SK-N-SH treated with all-trans-retinoic acid at 6 μM for 48 hours (cell line): Measurements from ENCODE around the gene UROC1.

ENCODE experiments used
- ATAC-seq: fragments of 200-7000 bp; cut with Tn5 transposase; 3 replicates; pipeline ENCODE4 v1.9.1; 2020; ENCODE audit warnings: mild to moderate bottlenecking, moderate library complexity
- ARNTL ChIP-seq: fragments of 450-650 bp; formaldehyde crosslinking; IDR thresholded peaks from 2 replicates; pipeline ENCODE4 v1.5.0; 2020; ENCODE audit warnings: low read depth, mild to moderate bottlenecking, moderate library complexity, borderline replicate concordance
- BACH2 ChIP-seq: fragments of 250-450 bp; sonication (Bioruptor Pico); IDR thresholded peaks from 2 replicates; pipeline ENCODE4 v1.9.0; 2021; ENCODE audit warnings: mild to moderate bottlenecking, borderline replicate concordance
- CREB5 ChIP-seq: fragments of 250-450 bp; sonication (Bioruptor Pico); IDR thresholded peaks from 2 replicates; pipeline ENCODE4 v1.5.1; 2020; ENCODE audit warnings: low read depth, mild to moderate bottlenecking, moderate library complexity
- CSDC2 ChIP-seq: fragments of 250-450 bp; sonication (Bioruptor Pico); IDR thresholded peaks from 2 replicates; pipeline ENCODE4 v1.5.0; 2020; ENCODE audit warnings: mild to moderate bottlenecking, moderate library complexity
- CSRNP3 ChIP-seq: fragments of 250-450 bp; sonication (Bioruptor Pico); IDR thresholded peaks from 2 replicates; pipeline ENCODE4 v1.5.1; 2021; ENCODE audit warnings: mild to moderate bottlenecking, moderate library complexity
- ISL1 ChIP-seq: fragments of 250-450 bp; sonication (Bioruptor Pico); IDR thresholded peaks from 2 replicates; pipeline ENCODE4 v2.1.2; 2022; ENCODE audit warnings: mild to moderate bottlenecking, moderate library complexity
- OSR1 ChIP-seq: fragments of 250-450 bp; sonication (Bioruptor Pico); IDR thresholded peaks from 2 replicates; pipeline ENCODE4 v1.8.0; 2022; ENCODE audit warnings: moderate library complexity, mild to moderate bottlenecking, inconsistent platforms
- PATZ1 ChIP-seq: fragments of 250-450 bp; sonication (Bioruptor Pico); IDR thresholded peaks from 2 replicates; pipeline ENCODE4 v1.8.0; 2020; ENCODE audit warnings: mild to moderate bottlenecking, moderate library complexity, borderline replicate concordance
- PPARA ChIP-seq: fragments of 250-450 bp; sonication (Bioruptor Pico); IDR thresholded peaks from 2 replicates; pipeline ENCODE4 v1.5.0; 2020; ENCODE audit warnings: mild to moderate bottlenecking, borderline replicate concordance
- RARB ChIP-seq: fragments of 250-450 bp; sonication (Bioruptor Pico); IDR thresholded peaks from 2 replicates; pipeline ENCODE4 v1.8.0; 2021; ENCODE audit warnings: mild to moderate bottlenecking, moderate library complexity
- SNAI2 ChIP-seq: fragments of 250-450 bp; sonication (Bioruptor Pico); IDR thresholded peaks from 2 replicates; pipeline ENCODE4 v1.5.0; 2020; ENCODE audit warnings: mild to moderate bottlenecking, moderate library complexity
- TCF4 ChIP-seq: fragments of 250-450 bp; sonication (Bioruptor Pico); IDR thresholded peaks from 2 replicates; pipeline ENCODE4 v1.8.0; 2021; ENCODE audit warnings: mild to moderate bottlenecking, moderate library complexity, borderline replicate concordance
- TSHZ2 ChIP-seq: fragments of 250-450 bp; sonication (Bioruptor Pico); IDR thresholded peaks from 2 replicates; pipeline ENCODE4 v1.5.0; 2020; ENCODE audit warnings: mild to moderate bottlenecking, moderate library complexity
- ZFP3 ChIP-seq: fragments of 250-450 bp; sonication (Bioruptor Pico); IDR thresholded peaks from 2 replicates; pipeline ENCODE4 v1.5.0; 2020; ENCODE audit warnings: mild to moderate bottlenecking, moderate library complexity
- ZFP30 ChIP-seq: fragments of 450-650 bp; formaldehyde crosslinking; IDR thresholded peaks from 2 replicates; pipeline ENCODE4 v1.5.0; 2022; ENCODE audit warnings: mild to moderate bottlenecking, moderate library complexity
- ZNF565 ChIP-seq: fragments of 450-650 bp; formaldehyde crosslinking; conservative IDR thresholded peaks from 2 replicates; pipeline ENCODE4 v1.5.0; 2020; ENCODE audit warnings: low read depth, mild to moderate bottlenecking, moderate library complexity
- ZNF70 ChIP-seq: fragments of 450-650 bp; formaldehyde crosslinking; IDR thresholded peaks from 2 replicates; pipeline ENCODE4 v1.5.0; 2020; ENCODE audit warnings: mild to moderate bottlenecking, moderate library complexity
- ZNF8 ChIP-seq: fragments of 450-650 bp; formaldehyde crosslinking; IDR thresholded peaks from 2 replicates; pipeline ENCODE4 v1.5.0; 2020; ENCODE audit warnings: mild to moderate bottlenecking, moderate library complexity

The UROC1 gene

GRCh38 chr3:126434264-126434590 is 83.3 kb downstream of the UROC1 start:
- no peak for TF ChIP-seq OSR1 (CRISPR knock-in tag)
- TF ChIP-seq, all 23 proteins: peak for 0
- ATAC-seq: no peak

GRCh38 chr3:126433496-126434263 is 83.9 kb downstream of the UROC1 start:
- TF ChIP-seq ARNTL (CRISPR knock-in tag) (no peak), BACH2 (no peak), PATZ1 (no peak), ZNF8 (CRISPR knock-in tag) (no peak), ISL1 (CRISPR knock-in tag) (no peak), CSDC2 (CRISPR knock-in tag) (no peak), ZFP30 (CRISPR knock-in tag) (no peak), TCF4 (no peak), SNAI2 (CRISPR knock-in tag) (no peak)
- no peak; the same call in 2 of the 3 replicates for ATAC-seq

GRCh38 chr3:126433105-126433430 is 84.5 kb downstream of the UROC1 start:
- ATAC-seq: no peak

More at GRCh38 chr3:126433105-126433430, 84.5 kb downstream of the UROC1 start:
- no peak for TF ChIP-seq ZNF70 (CRISPR knock-in tag)
- TF ChIP-seq ISL1 (CRISPR knock-in tag): no peak
- TF ChIP-seq TSHZ2 (CRISPR knock-in tag): no peak
- no peak for TF ChIP-seq PPARA (CRISPR knock-in tag)
- no peak for TF ChIP-seq OSR1 (CRISPR knock-in tag)
- no peak for TF ChIP-seq ZFP30 (CRISPR knock-in tag)
- TF ChIP-seq RARB: no peak
- TF ChIP-seq ZNF565: no peak
- no peak for TF ChIP-seq CSRNP3 (CRISPR knock-in tag)
- TF ChIP-seq CREB5: no peak
- TF ChIP-seq ZFP3: no peak
